ENCODE data around the gene CHI3L1. TPM values are rescaled to one million over a fixed set of nuclear protein-coding genes. Genes with fewer than 3 reads are reported as not detected.

Gene CHI3L1
- total RNA-seq, 1 experiment from 2014 or later: 0.75 TPM

DNA sequence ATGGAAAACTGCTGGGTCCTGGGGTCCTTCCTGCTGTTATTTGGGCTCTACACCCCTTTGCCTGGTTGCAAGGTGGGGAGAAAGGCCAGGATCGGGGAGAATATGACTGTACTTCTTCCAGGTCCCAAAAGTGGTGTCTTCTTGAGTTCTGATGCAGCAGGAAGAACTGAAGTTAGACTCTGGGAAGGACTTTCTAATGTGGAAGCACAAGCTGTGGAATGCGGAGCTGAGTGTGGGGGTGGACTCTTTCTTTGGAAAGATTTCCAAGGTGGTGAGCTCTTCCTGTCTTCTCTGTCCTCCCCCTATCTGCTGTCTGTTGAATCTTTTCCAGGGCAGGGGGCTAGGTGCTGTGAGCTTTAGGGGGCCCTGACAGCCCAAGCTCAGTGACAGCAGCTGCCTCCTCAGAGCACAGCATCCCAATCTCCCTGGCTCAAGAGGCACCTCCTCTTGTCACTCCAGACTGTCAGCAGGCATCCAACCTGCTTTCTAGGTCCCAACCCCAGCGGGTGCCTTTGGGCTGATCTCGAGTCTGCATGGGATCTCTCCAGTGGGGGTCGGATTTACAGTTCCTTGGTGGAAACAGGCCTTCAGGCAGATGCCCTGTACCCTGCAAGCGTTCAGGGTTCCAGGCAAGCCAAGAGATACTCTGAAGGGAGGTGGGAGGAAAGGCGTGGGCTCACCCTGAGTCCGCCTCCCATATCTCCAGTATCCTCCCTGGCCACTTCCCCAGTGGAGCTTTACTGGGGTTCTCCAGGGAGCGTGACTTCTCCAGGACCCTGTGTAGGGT lies 35.8 kb downstream of the CHI3L1 start:
- POLR2A ChIA-PET: interaction anchor here (1.0 kb wide), 1 partner anchor 50 kb away, joined by 4 read pairs; no protein-coding TSS in a partner anchor
- TF ChIP-seq, protein P1, sequence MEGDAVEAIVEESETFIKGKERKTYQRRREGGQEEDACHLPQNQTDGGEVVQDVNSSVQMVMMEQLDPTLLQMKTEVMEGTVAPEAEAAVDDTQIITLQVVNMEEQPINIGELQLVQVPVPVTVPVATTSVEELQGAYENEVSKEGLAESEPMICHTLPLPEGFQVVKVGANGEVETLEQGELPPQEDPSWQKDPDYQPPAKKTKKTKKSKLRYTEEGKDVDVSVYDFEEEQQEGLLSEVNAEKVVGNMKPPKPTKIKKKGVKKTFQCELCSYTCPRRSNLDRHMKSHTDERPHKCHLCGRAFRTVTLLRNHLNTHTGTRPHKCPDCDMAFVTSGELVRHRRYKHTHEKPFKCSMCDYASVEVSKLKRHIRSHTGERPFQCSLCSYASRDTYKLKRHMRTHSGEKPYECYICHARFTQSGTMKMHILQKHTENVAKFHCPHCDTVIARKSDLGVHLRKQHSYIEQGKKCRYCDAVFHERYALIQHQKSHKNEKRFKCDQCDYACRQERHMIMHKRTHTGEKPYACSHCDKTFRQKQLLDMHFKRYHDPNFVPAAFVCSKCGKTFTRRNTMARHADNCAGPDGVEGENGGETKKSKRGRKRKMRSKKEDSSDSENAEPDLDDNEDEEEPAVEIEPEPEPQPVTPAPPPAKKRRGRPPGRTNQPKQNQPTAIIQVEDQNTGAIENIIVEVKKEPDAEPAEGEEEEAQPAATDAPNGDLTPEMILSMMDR (IDR thresholded peaks at IDR 0.05; ENCODE audit: unreplicated experiment): no peak
- no TSS peak for BruUV-seq (replicated peaks)
- H3K9me3 Mint-ChIP-seq (ENCODE audit: unreplicated experiment): no peaks in the 10 kb centered on the region
- no peak overlapping the region for H3K27ac Mint-ChIP-seq (ENCODE audit: low read depth, unreplicated experiment)
- no peaks in the 10 kb centered on the region for H3K27me3 Mint-ChIP-seq (ENCODE audit: insufficient read depth, unreplicated experiment)
- DNase-seq (ENCODE audit: unreplicated experiment): no peak
- CTCF ChIA-PET: interaction anchor here (0.7 to 7.4 kb wide), 6 partner anchors 17 to 552 kb away, joined by 4 to 50 read pairs (median 4); no protein-coding TSS in a partner anchor
- intact Hi-C loops (cut with micrococcal nuclease): no loop called here
- no peaks in the 10 kb centered on the region for H3K36me3 Mint-ChIP-seq (ENCODE audit: insufficient read depth, unreplicated experiment)
- H3K4me1 Mint-ChIP-seq (ENCODE audit: insufficient read depth, unreplicated experiment): peaks cover 39% of the 10 kb centered on the region
- H3K4me3 Mint-ChIP-seq (ENCODE audit: unreplicated experiment): no peak overlapping the region

DNA sequence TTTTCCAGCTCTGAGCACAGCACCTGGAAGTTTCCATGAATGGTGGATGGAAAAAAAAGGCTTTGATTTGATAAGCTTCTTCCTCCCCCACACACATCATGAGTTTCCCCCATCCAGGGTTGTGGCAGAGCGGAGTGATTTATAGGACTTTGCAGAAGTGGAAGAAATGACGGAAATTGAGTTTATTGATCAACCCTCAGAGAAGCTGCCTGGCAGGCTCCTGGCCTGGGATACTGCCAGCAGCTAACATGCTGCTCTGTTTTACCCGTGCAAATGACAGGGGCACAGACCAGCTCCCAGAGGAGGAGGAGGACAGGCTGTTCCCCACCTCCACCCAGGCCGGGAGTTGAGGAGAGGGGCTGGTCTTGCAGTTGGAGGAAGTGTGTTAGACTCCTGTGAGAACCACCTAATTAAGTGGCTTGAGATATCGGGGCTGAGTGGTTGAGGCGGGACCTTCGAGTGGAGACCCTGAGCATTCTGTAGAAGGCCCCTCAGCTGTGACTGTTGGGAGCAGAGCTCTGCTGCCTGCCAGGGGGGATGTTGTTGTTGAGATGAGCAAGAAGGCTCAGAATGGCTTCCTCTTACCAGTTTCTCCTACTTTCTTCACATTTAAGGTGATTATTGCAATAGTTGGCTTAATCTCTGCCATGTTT lies 37.2 kb downstream of the CHI3L1 start:
- H3K36me3 Mint-ChIP-seq (ENCODE audit: insufficient read depth, unreplicated experiment): no peaks in the 10 kb centered on the region
- H3K9me3 Mint-ChIP-seq (ENCODE audit: unreplicated experiment): no peaks in the 10 kb centered on the region
- CTCF ChIA-PET: interaction anchor here (0.6 to 7.4 kb wide), 14 partner anchors 8 to 509 kb away, joined by 3 to 50 read pairs (median 6); partner anchors contain the start of gene ADORA1
- DNase-seq (ENCODE audit: unreplicated experiment): no peak
- peaks cover 28% of the 10 kb centered on the region for H3K4me1 Mint-ChIP-seq (ENCODE audit: insufficient read depth, unreplicated experiment)
- H3K4me3 Mint-ChIP-seq (ENCODE audit: unreplicated experiment): no peak overlapping the region
- no TSS peak for BruUV-seq (replicated peaks)
- no peak overlapping the region for H3K27ac Mint-ChIP-seq (ENCODE audit: low read depth, unreplicated experiment)
- H3K27me3 Mint-ChIP-seq (ENCODE audit: insufficient read depth, unreplicated experiment): no peaks in the 10 kb centered on the region
- intact Hi-C loops (cut with micrococcal nuclease): no loop called here
- TF ChIP-seq, protein P1 (IDR thresholded peaks at IDR 0.05; ENCODE audit: unreplicated experiment): no peak
- POLR2A ChIA-PET: no interaction called here

DNA sequence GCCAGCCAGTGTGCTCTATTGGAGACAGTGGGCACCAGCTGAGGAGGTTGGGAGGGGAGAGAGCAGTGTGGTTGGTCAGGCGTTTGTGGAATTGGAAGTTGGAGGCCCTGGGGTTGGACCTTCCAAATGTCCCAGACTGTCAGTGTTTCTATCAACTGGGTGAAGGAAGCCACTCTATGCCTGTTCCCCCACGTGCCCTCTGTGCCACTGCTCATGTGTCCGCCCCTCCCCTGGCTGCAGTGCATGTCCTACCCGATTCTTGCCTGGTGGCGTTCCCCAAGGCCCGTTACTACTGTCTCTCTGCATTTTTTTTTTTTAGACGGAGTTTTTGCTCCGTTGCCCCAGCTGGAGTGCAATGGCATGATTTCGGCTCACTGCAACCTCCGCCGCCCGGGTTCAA lies 37.9 kb downstream of the CHI3L1 start:
- DNase-seq (ENCODE audit: unreplicated experiment): no peak
- intact Hi-C loops (cut with micrococcal nuclease): no loop called here
- Mint-ChIP-seq H3K36me3 (ENCODE audit: insufficient read depth, unreplicated experiment) (no peaks in the 10 kb centered on the region), H3K4me3 (ENCODE audit: unreplicated experiment) (no peak overlapping the region), H3K9me3 (ENCODE audit: unreplicated experiment) (no peaks in the 10 kb centered on the region), H3K27ac (ENCODE audit: low read depth, unreplicated experiment) (no peak overlapping the region), H3K4me1 (ENCODE audit: insufficient read depth, unreplicated experiment) (peaks cover 21% of the 10 kb centered on the region), H3K27me3 (ENCODE audit: insufficient read depth, unreplicated experiment) (no peaks in the 10 kb centered on the region)
- BruUV-seq (replicated peaks): no TSS peak
- TF ChIP-seq, protein P1 (IDR thresholded peaks at IDR 0.05; ENCODE audit: unreplicated experiment): no peak
- POLR2A ChIA-PET: interaction anchor here (0.8 to 1.4 kb wide), 3 partner anchors 18 to 68 kb away, joined by 3 to 4 read pairs (median 4); no protein-coding TSS in a partner anchor
- CTCF ChIA-PET: interaction anchor here (0.7 to 7.4 kb wide), 20 partner anchors 8 to 119 kb away, joined by 3 to 50 read pairs (median 5); partner anchors contain the start of gene ADORA1

DNA sequence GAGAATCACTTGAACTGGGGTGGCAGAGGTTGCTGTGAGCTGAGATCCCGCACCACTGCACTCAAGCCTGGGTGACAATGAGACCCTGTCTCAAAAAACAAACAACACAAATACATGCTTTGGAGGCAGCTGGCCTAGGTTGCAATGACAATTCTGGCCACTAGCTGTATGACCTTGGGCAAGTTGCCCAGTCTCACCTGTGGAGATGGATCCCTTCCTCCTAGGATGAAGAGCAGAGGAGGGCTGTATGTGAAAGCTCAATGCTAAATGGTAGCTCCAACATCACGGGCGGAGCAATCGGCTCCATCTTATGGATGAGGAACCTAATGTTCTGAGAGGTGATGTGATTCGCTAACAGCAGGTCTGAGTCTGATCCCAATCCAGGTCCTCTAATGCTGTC lies 38.4 kb downstream of the CHI3L1 start:
- TF ChIP-seq, protein P1 (IDR thresholded peaks at IDR 0.05; ENCODE audit: unreplicated experiment): peak; percentile 70

More for the DNA sequence above, 38.4 kb downstream of the CHI3L1 start:
- peak; percentile 68 for DNase-seq (ENCODE audit: unreplicated experiment)
- no peak overlapping the region for H3K27ac Mint-ChIP-seq (ENCODE audit: low read depth, unreplicated experiment)
- H3K9me3 Mint-ChIP-seq (ENCODE audit: unreplicated experiment): no peaks in the 10 kb centered on the region
- H3K4me3 Mint-ChIP-seq (ENCODE audit: unreplicated experiment): no peak overlapping the region
- ChIA-PET CTCF (interaction anchor here (0.6 to 7.4 kb wide), 24 partner anchors 9 to 224 kb away, joined by 3 to 50 read pairs (median 4); partner anchors contain the start of genes ADORA1 and TMEM183A), POLR2A (interaction anchor here (0.8 to 1.6 kb wide), 4 partner anchors 13 to 68 kb away, joined by 3 to 4 read pairs (median 4); no protein-coding TSS in a partner anchor)
- intact Hi-C loops (cut with micrococcal nuclease): no loop called here
- H3K27me3 Mint-ChIP-seq (ENCODE audit: insufficient read depth, unreplicated experiment): no peaks in the 10 kb centered on the region
- H3K4me1 Mint-ChIP-seq (ENCODE audit: insufficient read depth, unreplicated experiment): peaks cover 16% of the 10 kb centered on the region
- no peaks in the 10 kb centered on the region for H3K36me3 Mint-ChIP-seq (ENCODE audit: insufficient read depth, unreplicated experiment)
- BruUV-seq (replicated peaks): no TSS peak

All from MCF 10A (cell line).